A549 treated with AZD9567 at 1 μM for 4 hours (cell line): ENCODE data around the gene ALDH7A1. TPM values are rescaled to one million over a fixed set of nuclear protein-coding genes. Genes with fewer than 3 reads are reported as not detected.

ENCODE experiments used
- total RNA-seq: library from RNA; stranded (reverse); fragments of 200-300 nt; extraction: Qiagen RNA extraction; gene quantifications from 5 replicates; pipeline ENCODE4 v1.2.3, GENCODE V29; 2022; ENCODE audit not compliant: insufficient read depth

ALDH7A1 gene
- total RNA-seq, result 72.4 to 85.0 TPM (median 76.5 TPM) in 5 replicates

DNA sequence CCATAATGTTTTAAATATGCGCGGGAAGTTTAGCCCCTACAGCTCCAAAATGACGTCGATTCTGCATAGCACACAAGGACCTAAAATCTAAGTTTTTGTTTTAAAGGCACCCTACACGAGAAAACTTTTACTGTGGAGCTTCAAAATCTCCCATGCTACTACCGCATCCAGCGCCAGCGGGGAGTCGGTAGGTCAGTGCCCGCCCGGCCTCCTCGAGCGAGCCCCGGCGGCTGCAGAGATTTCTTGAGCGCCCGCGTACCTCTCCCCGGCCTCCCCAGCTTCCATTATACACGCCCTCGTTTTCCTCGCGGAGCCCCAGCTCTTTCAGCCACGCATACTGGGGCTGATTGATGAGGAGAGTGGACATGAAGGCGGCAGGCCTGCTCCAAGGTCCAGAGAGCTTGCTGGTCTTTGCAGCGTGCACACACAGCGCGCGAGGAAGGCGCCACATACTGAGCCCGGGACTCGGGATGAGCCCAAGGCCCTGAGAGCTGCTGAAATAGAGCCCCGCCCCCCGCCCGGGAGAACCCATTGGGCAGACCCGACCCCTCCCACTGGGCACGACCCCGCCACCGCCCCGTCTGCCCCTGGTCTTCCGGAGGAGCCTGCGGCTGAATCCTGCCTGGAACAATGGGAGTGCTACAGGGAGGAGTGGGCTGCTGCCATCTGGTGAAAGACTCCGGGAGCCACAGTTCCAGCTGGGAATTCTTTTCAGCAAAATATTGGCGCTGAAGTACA is at the start of gene ALDH7A1:
TSS of gene ALDH7A1 (minus strand) at position 472 of the 738 bp plus-strand sequence. CDS start at position 451, 21 bp downstream.

DNA sequence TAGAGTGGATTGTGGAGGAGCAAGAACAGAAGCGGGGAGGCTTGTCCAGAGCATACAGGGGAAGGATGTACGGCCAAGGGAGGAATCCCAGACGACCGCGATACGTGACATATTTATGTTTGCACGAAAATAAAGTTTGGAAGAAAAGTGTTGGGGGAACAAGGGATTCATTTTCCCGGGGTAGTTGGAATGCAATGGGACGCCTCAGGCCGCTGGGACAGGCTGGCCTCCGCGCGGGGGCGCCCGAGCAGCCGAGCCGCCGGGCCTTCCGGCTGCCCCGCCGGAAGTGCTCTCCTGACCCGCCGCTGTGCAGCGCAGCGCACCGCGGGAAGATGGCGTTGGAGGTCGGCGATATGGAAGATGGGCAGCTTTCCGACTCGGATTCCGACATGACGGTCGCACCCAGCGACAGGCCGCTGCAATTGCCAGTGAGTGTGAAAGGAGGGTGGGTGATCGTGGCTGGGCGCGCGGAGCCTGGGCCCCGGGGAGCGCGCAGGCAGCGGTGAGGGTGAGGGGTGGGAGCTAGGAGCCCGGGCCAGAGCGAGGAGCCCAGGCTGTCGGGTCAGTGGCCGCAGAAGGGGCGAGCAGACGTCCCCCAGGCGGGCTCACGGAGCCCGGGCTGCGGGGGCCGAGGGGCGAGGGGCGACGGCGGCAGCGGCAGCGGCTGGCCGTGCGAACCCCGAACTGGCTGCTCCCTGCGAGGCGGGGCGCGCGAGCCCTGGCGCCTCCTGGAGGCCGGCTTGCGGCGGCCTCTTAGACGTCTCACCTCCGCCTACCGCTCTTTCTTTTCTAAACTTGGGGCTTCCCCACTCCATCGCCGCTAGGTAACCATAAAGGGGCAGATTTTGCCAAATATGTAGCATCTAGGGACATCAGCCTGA is 5.9 kb upstream of the ALDH7A1 start, which contains the start of gene PHAX:
TSS of gene PHAX (plus strand) at position 317 of the 881 bp plus-strand sequence. CDS start at position 333, 16 bp downstream.

Other genes with a start within 250 kb of the ALDH7A1 start
- gene GRAMD2B, start 171.8 kb downstream of the ALDH7A1 start, total RNA-seq, result 0.77 to 1.1 TPM (median 0.80 TPM) in 4 of 5 replicates, not detected in the other
- 48.8 to 55.3 TPM (median 51.8 TPM) in 5 replicates for gene PHAX, start 5.7 kb upstream of the ALDH7A1 start, total RNA-seq
- gene LMNB1, start 181.9 kb upstream of the ALDH7A1 start, total RNA-seq, result 49.6 to 64.2 TPM (median 52.8 TPM) in 5 replicates